Measurements from ENCODE around the gene CDKN1A. TPM values are rescaled to one million over a fixed set of nuclear protein-coding genes. Genes with fewer than 3 reads are reported as not detected.

Gene CDKN1A
- total RNA-seq, 1 experiment from 2014 or later, result 0.28 TPM

DNA sequence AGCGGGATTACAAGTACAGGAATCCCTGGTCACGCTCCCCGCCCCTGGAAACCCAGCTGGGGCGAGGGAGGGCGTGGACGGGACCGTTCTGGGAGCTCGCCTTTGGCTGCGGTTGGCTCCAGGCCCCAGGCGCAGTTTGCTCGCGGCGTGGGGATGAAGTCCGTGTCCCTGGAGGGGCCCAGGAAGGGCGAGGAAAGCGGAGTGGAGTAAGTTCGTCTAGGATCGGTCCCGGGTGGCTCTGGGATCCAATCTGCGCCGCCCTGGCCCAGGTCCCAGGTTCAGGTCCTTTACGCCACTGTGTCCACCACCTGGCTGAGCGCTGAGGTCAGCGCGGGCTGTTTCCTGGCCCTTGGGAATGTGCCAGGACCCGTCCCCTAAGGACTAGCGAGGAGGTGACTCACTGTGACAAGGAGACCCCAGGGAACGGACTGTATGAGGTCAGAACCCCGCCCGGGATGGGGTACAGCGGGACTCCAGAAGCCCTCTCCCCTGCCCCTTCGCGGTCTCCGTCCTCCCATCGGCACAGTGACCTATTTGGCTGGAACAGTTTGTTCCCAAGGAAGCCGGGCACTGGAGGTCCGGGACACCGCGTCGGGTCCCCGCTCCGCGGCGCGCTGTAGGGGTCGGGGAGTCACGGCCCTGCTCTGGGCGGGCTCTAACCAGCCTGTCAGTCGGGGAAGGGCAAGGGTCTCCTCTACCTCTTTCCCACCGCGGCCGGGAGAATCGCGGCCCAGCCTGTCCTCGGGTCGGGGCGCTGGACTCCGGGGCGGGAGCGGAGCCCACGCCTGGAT is 724 bp downstream of the CDKN1A start:
- Histone ChIP-seq H3K27me3 (ENCODE audit: control insufficient read depth, insufficient read depth, low read length) (peaks cover 30% of the 10 kb centered on the region), H3K4me3 (ENCODE audit: insufficient read depth, low read depth, low read length) (peak overlapping the region; percentile 74), H3K36me3 (replicated peaks; ENCODE audit: control insufficient read depth, insufficient read depth, low read length) (peaks cover 12% of the 10 kb centered on the region)
- DNase-seq, result peak; percentile 74

DNA sequence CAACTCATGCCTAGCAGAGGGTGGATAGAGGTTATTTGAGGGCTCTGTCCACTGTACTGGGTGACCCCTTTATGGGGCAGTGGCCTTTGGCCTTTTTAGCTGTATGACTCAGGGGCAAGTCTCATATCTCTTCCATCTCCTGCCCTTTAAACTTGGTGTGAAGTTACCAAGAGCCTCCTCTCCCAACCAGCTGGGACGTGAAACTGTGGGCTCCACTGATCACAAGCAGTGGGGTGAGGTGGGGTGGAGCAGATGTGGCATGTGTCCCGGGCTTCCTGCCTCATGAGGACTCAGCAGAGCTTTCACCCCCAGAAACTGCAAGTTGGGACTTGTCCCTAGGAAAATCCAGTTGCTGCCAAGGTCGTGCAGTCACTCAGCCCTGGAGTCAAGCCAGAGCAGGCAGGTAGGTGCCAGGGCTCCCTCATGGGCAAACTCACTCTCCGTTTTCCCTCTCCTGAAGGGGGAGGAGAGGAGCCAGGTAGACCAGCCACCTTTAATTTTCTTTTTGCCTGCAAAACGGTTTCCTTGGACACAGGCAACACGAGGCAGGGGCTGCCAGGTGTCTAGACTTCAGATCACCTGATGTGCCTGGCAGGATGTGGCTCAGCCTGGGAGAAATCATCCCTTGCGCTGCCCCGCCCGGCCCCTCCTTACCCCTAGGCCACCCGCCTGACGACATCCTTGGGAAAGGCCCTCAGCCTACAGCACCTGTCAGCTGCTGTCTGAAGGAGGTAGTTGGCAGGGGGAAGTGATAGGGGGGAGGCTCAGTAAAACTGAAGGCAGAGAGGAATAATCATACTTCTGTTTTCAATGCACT is 4.0 kb downstream of the CDKN1A start:
- no peak for DNase-seq
- H3K4me3 ChIP-seq (ENCODE audit: insufficient read depth, low read depth, low read length), result no peak overlapping the region
- peaks cover 30% of the 10 kb centered on the region for H3K27me3 ChIP-seq (ENCODE audit: control insufficient read depth, insufficient read depth, low read length)
- peaks cover 24% of the 10 kb centered on the region for H3K36me3 ChIP-seq (replicated peaks; ENCODE audit: control insufficient read depth, insufficient read depth, low read length)

DNA sequence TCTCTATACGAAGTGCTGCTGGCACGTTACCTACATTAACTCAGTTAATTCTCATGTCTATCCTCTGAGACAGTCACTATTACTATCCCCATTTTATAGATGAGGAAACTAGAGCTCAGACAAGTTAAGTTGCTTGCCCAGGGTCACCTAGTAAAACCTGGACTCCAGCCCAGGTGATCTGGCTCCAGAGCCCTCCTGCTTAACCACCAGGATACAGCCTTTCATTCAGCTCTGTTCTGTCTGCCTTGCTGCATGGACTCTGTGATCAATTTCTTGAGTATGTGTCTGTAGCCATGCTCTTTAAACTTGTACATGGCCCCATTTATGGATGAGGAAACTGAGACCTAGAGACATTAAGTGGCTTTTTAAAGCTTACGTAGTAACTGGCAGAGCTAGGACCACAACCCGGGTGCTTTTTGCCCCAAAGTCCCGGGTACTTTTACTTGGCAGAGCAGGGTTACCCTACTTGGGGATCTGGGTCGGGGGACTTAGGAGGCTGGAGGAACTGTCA is 4.7 kb downstream of the CDKN1A start:
- Histone ChIP-seq H3K27me3 (ENCODE audit: control insufficient read depth, insufficient read depth, low read length) (peaks cover 26% of the 10 kb centered on the region), H3K4me3 (ENCODE audit: insufficient read depth, low read depth, low read length) (no peak overlapping the region), H3K36me3 (replicated peaks; ENCODE audit: control insufficient read depth, insufficient read depth, low read length) (peaks cover 24% of the 10 kb centered on the region)
- no peak for DNase-seq

DNA sequence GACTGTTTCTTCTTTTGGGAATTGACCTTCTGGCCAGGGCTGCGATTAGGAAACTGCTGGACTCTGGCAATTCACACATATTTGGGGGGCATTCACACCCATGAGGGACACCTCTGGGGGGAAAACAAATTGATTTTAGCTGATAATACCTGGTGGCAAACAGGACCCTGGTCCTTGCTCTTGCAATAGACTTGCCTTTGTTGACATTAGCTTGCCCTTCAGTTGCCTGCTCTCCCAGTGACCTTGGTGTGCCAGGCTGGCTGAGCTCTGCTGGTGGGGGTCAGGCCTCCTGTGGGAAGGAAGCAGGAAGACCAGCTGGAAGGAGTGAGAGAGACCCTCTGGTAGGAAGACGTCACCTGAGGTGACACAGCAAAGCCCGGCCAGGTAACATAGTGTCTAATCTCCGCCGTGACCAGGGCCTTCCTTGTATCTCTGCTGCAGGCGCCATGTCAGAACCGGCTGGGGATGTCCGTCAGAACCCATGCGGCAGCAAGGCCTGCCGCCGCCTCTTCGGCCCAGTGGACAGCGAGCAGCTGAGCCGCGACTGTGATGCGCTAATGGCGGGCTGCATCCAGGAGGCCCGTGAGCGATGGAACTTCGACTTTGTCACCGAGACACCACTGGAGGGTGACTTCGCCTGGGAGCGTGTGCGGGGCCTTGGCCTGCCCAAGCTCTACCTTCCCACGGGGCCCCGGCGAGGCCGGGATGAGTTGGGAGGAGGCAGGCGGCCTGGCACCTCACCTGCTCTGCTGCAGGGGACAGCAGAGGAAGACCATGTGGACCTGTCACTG is 5.3 kb downstream of the CDKN1A start:
- Histone ChIP-seq H3K36me3 (replicated peaks; ENCODE audit: control insufficient read depth, insufficient read depth, low read length) (peaks cover 24% of the 10 kb centered on the region), H3K4me3 (ENCODE audit: insufficient read depth, low read depth, low read length) (no peak overlapping the region), H3K27me3 (ENCODE audit: control insufficient read depth, insufficient read depth, low read length) (peaks cover 21% of the 10 kb centered on the region)
- DNase-seq, result no peak

DNA sequence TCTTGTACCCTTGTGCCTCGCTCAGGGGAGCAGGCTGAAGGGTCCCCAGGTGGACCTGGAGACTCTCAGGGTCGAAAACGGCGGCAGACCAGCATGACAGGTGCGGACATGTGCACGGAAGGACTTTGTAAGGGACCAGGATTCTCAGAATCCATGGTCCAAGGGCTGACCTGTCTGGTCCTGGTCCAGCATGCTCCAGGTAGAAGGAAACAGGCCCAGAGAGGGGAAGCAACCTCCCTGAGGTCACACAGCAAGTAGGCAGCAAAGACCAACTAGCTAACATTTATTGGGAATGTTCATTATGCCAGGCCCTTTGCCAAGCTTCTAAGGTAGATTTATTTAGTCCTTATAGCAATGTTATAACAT is 5.9 kb downstream of the CDKN1A start:
- DNase-seq, result no peak

DNA sequence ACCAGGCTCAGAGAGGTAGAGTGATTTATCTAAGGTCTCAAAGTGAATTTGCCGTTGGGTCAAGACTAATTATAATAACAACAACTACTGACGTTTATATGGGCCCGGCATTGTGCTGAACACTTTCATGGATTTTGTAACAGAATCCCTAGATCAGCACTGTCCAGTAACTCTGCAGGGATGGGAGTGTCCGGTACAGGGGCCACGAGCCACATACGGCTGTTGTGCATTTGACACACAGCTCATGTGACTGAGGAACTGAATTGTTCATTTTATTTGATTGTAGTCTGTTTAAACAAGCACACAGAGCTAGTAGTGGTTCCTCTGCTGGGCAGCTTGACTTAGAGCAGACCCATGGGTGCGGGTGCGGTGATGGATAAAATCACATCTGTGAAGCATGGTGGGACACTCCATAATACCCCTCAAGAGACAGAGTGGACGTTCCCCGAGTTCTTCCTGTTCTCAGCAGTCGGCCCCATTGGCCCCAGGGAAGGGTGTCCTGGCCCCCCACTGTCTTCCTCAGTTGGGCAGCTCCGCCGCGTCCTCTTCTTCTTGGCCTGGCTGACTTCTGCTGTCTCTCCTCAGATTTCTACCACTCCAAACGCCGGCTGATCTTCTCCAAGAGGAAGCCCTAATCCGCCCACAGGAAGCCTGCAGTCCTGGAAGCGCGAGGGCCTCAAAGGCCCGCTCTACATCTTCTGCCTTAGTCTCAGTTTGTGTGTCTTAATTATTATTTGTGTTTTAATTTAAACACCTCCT is 6.8 kb downstream of the CDKN1A start:
- Histone ChIP-seq H3K27me3 (ENCODE audit: control insufficient read depth, insufficient read depth, low read length) (peaks cover 6% of the 10 kb centered on the region), H3K4me3 (ENCODE audit: insufficient read depth, low read depth, low read length) (no peak overlapping the region), H3K36me3 (replicated peaks; ENCODE audit: control insufficient read depth, insufficient read depth, low read length) (peaks cover 24% of the 10 kb centered on the region)
- no peak for DNase-seq

More for the DNA sequence above, 5.9 kb downstream of the CDKN1A start:
- peaks cover 15% of the 10 kb centered on the region for H3K27me3 ChIP-seq (ENCODE audit: control insufficient read depth, insufficient read depth, low read length)
- H3K4me3 ChIP-seq (ENCODE audit: insufficient read depth, low read depth, low read length), result no peak overlapping the region
- H3K36me3 ChIP-seq (replicated peaks; ENCODE audit: control insufficient read depth, insufficient read depth, low read length), result peaks cover 24% of the 10 kb centered on the region

- H3K27me3 ChIP-seq (ENCODE audit: control insufficient read depth, insufficient read depth, low read length), result no peaks in the 10 kb centered on the region; the same call in 1 of the 2 replicates
These were observed 7.6 kb downstream of the CDKN1A start for GRCh38 chr6:36685926-36686667.

GRCh38 chr6:36686668-36687513 is 8.4 kb downstream of the CDKN1A start:
- H3K4me3 ChIP-seq (ENCODE audit: insufficient read depth, low read depth, low read length), result no peak overlapping the region
- DNase-seq, result no peak
- H3K36me3 ChIP-seq (replicated peaks; ENCODE audit: control insufficient read depth, insufficient read depth, low read length), result peaks cover 24% of the 10 kb centered on the region
- H3K27me3 ChIP-seq (ENCODE audit: control insufficient read depth, insufficient read depth, low read length), result no peaks in the 10 kb centered on the region; the same call in 1 of the 2 replicates

More at GRCh38 chr6:36685926-36686667, 7.6 kb downstream of the CDKN1A start:
- DNase-seq, result no peak
- H3K4me3 ChIP-seq (ENCODE audit: insufficient read depth, low read depth, low read length), result no peak overlapping the region
- H3K36me3 ChIP-seq (replicated peaks; ENCODE audit: control insufficient read depth, insufficient read depth, low read length), result peaks cover 24% of the 10 kb centered on the region

- Histone ChIP-seq H3K36me3 (replicated peaks; ENCODE audit: control insufficient read depth, insufficient read depth, low read length) (peaks cover 17% of the 10 kb centered on the region), H3K4me3 (ENCODE audit: insufficient read depth, low read depth, low read length) (no peak overlapping the region), H3K27me3 (ENCODE audit: control insufficient read depth, insufficient read depth, low read length) (no peaks in the 10 kb centered on the region; the same call in 1 of the 2 replicates)
- DNase-seq, result no peak
These were observed 9.7 kb downstream of the CDKN1A start for GRCh38 chr6:36688063-36688738.

DNA sequence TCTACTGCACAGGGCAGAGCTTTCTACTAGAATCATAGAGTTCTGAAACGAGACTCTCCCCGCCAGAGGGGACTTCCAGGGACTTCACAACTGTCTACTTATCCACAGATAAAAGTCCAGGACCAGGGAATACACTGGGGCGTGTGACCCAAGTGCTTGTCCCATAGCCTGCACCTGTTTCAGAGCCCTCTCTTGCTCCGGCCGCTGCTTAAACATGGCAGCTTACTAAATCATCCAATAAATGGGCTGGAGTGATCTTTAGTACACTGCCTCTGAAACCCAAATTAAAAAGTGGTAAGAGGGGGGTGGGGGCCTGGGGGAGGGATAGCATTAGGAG is 10.2 kb downstream of the CDKN1A start:
- H3K36me3 ChIP-seq (replicated peaks; ENCODE audit: control insufficient read depth, insufficient read depth, low read length), result peaks cover 13% of the 10 kb centered on the region
- no peaks in the 10 kb centered on the region; the same call in 1 of the 2 replicates for H3K27me3 ChIP-seq (ENCODE audit: control insufficient read depth, insufficient read depth, low read length)
- no peak for DNase-seq
- no peak overlapping the region for H3K4me3 ChIP-seq (ENCODE audit: insufficient read depth, low read depth, low read length)

GRCh38 chr6:36691011-36691410 is 12.5 kb downstream of the CDKN1A start:
- no peak overlapping the region for H3K4me3 ChIP-seq (ENCODE audit: insufficient read depth, low read depth, low read length)
- H3K36me3 ChIP-seq (replicated peaks; ENCODE audit: control insufficient read depth, insufficient read depth, low read length), result peaks cover 1% of the 10 kb centered on the region; the same call in 1 of the 2 replicates
- DNase-seq, result no peak
- no peaks in the 10 kb centered on the region; the same call in 1 of the 2 replicates for H3K27me3 ChIP-seq (ENCODE audit: control insufficient read depth, insufficient read depth, low read length)

GRCh38 chr6:36691612-36692011 is 13.1 kb downstream of the CDKN1A start:
- Histone ChIP-seq H3K27me3 (ENCODE audit: control insufficient read depth, insufficient read depth, low read length) (no peaks in the 10 kb centered on the region; the same call in 1 of the 2 replicates), H3K4me3 (ENCODE audit: insufficient read depth, low read depth, low read length) (no peak overlapping the region), H3K36me3 (replicated peaks; ENCODE audit: control insufficient read depth, insufficient read depth, low read length) (peaks cover 1% of the 10 kb centered on the region; the same call in 1 of the 2 replicates)
- DNase-seq, result no peak

Measured in H7 (cell line).